Smooth muscle cell (in vitro differentiated cells): ENCODE results near the gene SETD2. TPM values are rescaled to one million over a fixed set of nuclear protein-coding genes. Genes with fewer than 3 reads are reported as not detected.
"Not testable (repeated sequence)": the region's sequence is repeated elsewhere in the genome, so short reads cannot be mapped to it uniquely, and the experiment has no call there.

Experiments used
- DNase-seq: peaks from one replicate; lab custom pipeline; 2025; ENCODE audit not compliant: unreplicated experiment; lab: John Stamatoyannopoulos, UW
- H2AFZ ChIP-seq: fragments of 200-600 bp; sonication (generic); 2 replicates; pipeline ENCODE4 v1.6.0; 2016; ENCODE audit warnings: antibody characterized with exemption, low read depth, mild to moderate bottlenecking
- H3F3A ChIP-seq: fragments of 200-600 bp; sonication (generic); 2 replicates; pipeline ENCODE4 v1.6.0; 2017; ENCODE audit warnings: antibody characterized with exemption, low read depth
- H3K27ac ChIP-seq: fragments of 200-600 bp; sonication (generic); 2 replicates; pipeline ENCODE4 v1.5.1; 2016; ENCODE audit warnings: low read depth, mild to moderate bottlenecking
- H3K27me3 ChIP-seq: fragments of 200-600 bp; sonication (generic); 2 replicates; pipeline ENCODE4 v1.6.1; 2016; ENCODE audit warnings: low read depth, mild to moderate bottlenecking
- H3K36me3 ChIP-seq: fragments of 200-600 bp; sonication (generic); 2 replicates; pipeline ENCODE4 v1.5.1; 2016; ENCODE audit warnings: low read depth
- H3K4me1 ChIP-seq: fragments of 200-600 bp; sonication (generic); 2 replicates; pipeline ENCODE4 v1.5.1; 2016; ENCODE audit warnings: low read depth
- H3K4me2 ChIP-seq: fragments of 200-600 bp; sonication (generic); 2 replicates; pipeline ENCODE4 v1.6.0; 2016; ENCODE audit warnings: mild to moderate bottlenecking
- H3K4me3 ChIP-seq: fragments of 200-600 bp; sonication (generic); 2 replicates; pipeline ENCODE4 v1.5.1; 2016; ENCODE audit warnings: mild to moderate bottlenecking
- H3K79me2 ChIP-seq: fragments of 200-600 bp; sonication (generic); 2 replicates; pipeline ENCODE4 v1.6.0; 2016; ENCODE audit warnings: low read depth, mild to moderate bottlenecking
- H3K9ac ChIP-seq: fragments of 200-600 bp; sonication (generic); 2 replicates; pipeline ENCODE4 v1.6.0; 2016; ENCODE audit warnings: low read depth
- H3K9me3 ChIP-seq: fragments of 200-600 bp; sonication (generic); replicated peaks from 2 replicates; pipeline ENCODE4 v1.5.1; 2016; ENCODE audit warnings: low read depth
- H4K20me1 ChIP-seq: fragments of 200-600 bp; sonication (generic); 2 replicates; pipeline ENCODE4 v1.6.0; 2016; ENCODE audit warnings: low read depth
- CTCF ChIP-seq: fragments of 200-600 bp; sonication (generic); IDR thresholded peaks from 2 replicates; pipeline ENCODE4 v1.5.1; 2017; ENCODE audit warnings: borderline replicate concordance, mild to moderate bottlenecking, antibody characterized with exemption; ENCODE audit not compliant: insufficient read depth, poor library complexity, severe bottlenecking
- WGBS: methylation state at CpG from one replicate; pipeline ENCODE4 v1.1.7; 2016; ENCODE audit warnings: low lambda C conversion rate; 5-methylcytosine and 5-hydroxymethylcytosine counted together
- polyA plus RNA-seq: library from polyadenylated mRNA; unstranded; fragments of >200 nt; fragmentation: Nextera tagmentation; extraction: Ambion mirVana; gene quantifications from 2 replicates; pipeline ENCODE4 v1.2.1, GENCODE V29; 2016
- total RNA-seq: library from RNA; depleted of rRNA; stranded (reverse); fragments of >200 nt; gene quantifications from 2 replicates; pipeline ENCODE4 v1.2.3, GENCODE V29; 2014

The SETD2 gene
- total and polyA plus RNA-seq, 2 experiments from 2014 or later = 8.3 to 28.4 TPM

- DNase-seq = no peak
- H3K36me3 ChIP-seq = peaks cover 5% of the 10 kb centered on the region
- peaks cover 74% of the 10 kb centered on the region for H4K20me1 ChIP-seq
- no peaks in the 10 kb centered on the region for H3K27me3 ChIP-seq
- H3F3A ChIP-seq = no peaks in the 10 kb centered on the region
- no peaks in the 10 kb centered on the region for H3K9me3 ChIP-seq
- H3K4me1 ChIP-seq = no peaks in the 10 kb centered on the region
- no peak overlapping the region for H3K4me3 ChIP-seq
- TF ChIP-seq CTCF = no peak
- H3K4me2 ChIP-seq = no peak overlapping the region
- peaks cover 56% of the 10 kb centered on the region for H3K79me2 ChIP-seq
- H3K27ac ChIP-seq = no peak overlapping the region
- H2AFZ ChIP-seq = no peak overlapping the region
- H3K9ac ChIP-seq = no peak overlapping the region
Measured at GRCh38 chr3:47079432-47079831, 84.5 kb downstream of the SETD2 start.

GRCh38 chr3:47073685-47074084 is 90.2 kb downstream of the SETD2 start:
- no peak overlapping the region for H3K4me3 ChIP-seq
- H3K4me1 ChIP-seq = no peaks in the 10 kb centered on the region
- no peak overlapping the region for H3K27ac ChIP-seq
- no peaks in the 10 kb centered on the region for H3K9me3 ChIP-seq
- no peak for TF ChIP-seq CTCF
- no peak overlapping the region for H2AFZ ChIP-seq
- 96% methylated on average over 2 of the region's 2 CpGs for WGBS
- no peaks in the 10 kb centered on the region for H3K36me3 ChIP-seq
- H3K9ac ChIP-seq = no peak overlapping the region
- peaks cover 69% of the 10 kb centered on the region for H3K79me2 ChIP-seq
- H4K20me1 ChIP-seq = peaks cover 92% of the 10 kb centered on the region
- no peaks in the 10 kb centered on the region for H3F3A ChIP-seq
- H3K4me2 ChIP-seq = no peak overlapping the region
- no peaks in the 10 kb centered on the region for H3K27me3 ChIP-seq
- DNase-seq = no peak

GRCh38 chr3:47070770-47071169 is 93.1 kb downstream of the SETD2 start:
- no peak overlapping the region for H3K4me3 ChIP-seq
- no peak overlapping the region for H3K4me2 ChIP-seq
- no peak overlapping the region for H2AFZ ChIP-seq
- H3K27ac ChIP-seq = no peak overlapping the region
- H3K27me3 ChIP-seq = no peaks in the 10 kb centered on the region
- peaks cover 53% of the 10 kb centered on the region for H3K79me2 ChIP-seq
- DNase-seq = no peak
- no peak overlapping the region for H3K9ac ChIP-seq
- no peak for TF ChIP-seq CTCF
- 99% methylated on average over 3 of the region's 3 CpGs for WGBS
- H3K36me3 ChIP-seq = no peaks in the 10 kb centered on the region
- H4K20me1 ChIP-seq = peaks cover 90% of the 10 kb centered on the region
- H3K9me3 ChIP-seq = no peaks in the 10 kb centered on the region
- no peaks in the 10 kb centered on the region for H3K4me1 ChIP-seq
- no peaks in the 10 kb centered on the region for H3F3A ChIP-seq

GRCh38 chr3:47066259-47066658 is 97.7 kb downstream of the SETD2 start:
- H3K9ac ChIP-seq, H3K27ac ChIP-seq, H3K36me3 ChIP-seq, H3K4me2 ChIP-seq, H3K27me3 ChIP-seq, H3K4me1 ChIP-seq, H3K4me3 ChIP-seq, DNase-seq, H2AFZ ChIP-seq, H3K9me3 ChIP-seq, H3F3A ChIP-seq: not testable (repeated sequence)
- WGBS = 100% methylated on average over 3 of the region's 3 CpGs
- Histone ChIP-seq H3K79me2 (peaks cover 45% of the 10 kb centered on the region), H4K20me1 (peaks cover 75% of the 10 kb centered on the region)
